Immature natural killer cell (primary cell): ENCODE results near the gene CYTL1. TPM values are rescaled to one million over a fixed set of nuclear protein-coding genes. Genes with fewer than 3 reads are reported as not detected.
"Not testable (repeated sequence)": the region's sequence is repeated elsewhere in the genome, so short reads cannot be mapped to it uniquely, and the experiment has no call there.

ENCODE experiments used
- DNase-seq, 3 donors: peaks; one replicate each; pipeline ENCODE4 v3.0.0; 2022; ENCODE audit warnings: mixed read lengths in 1 of 3
- H3K27ac Mint-ChIP-seq, 6 donors: one replicate each; pipeline ENCODE4 v1.8.0; 2020; ENCODE audit warnings: mixed read lengths in 6 of 6, mild to moderate bottlenecking in 5 of 6, inconsistent platforms in 4 of 6, moderate library complexity in 3 of 6
- H3K27me3 Mint-ChIP-seq, 3 donors: one replicate each; pipeline ENCODE4 v1.8.0; 2020 to 2021; ENCODE audit warnings: low read depth in 3 of 3, mild to moderate bottlenecking in 3 of 3, mixed read lengths in 3 of 3, moderate library complexity in 3 of 3, inconsistent platforms in 1 of 3
- H3K36me3 Mint-ChIP-seq, 3 donors: one replicate each; pipeline ENCODE4 v1.8.0; 2020; ENCODE audit warnings: mixed read lengths in 3 of 3, inconsistent platforms in 2 of 3, mild to moderate bottlenecking in 2 of 3
- H3K4me1 Mint-ChIP-seq, 2 donors: one replicate each; pipeline ENCODE4 v1.8.0; 2020; ENCODE audit warnings: inconsistent platforms in 2 of 2, mild to moderate bottlenecking in 2 of 2, mixed read lengths in 2 of 2, moderate library complexity in 1 of 2
- H3K4me3 Mint-ChIP-seq, 5 donors: one replicate each; pipeline ENCODE4 v1.8.0; 2020; ENCODE audit warnings: mild to moderate bottlenecking in 5 of 5, mixed read lengths in 5 of 5, inconsistent platforms in 3 of 5, moderate library complexity in 3 of 5
- H3K9me3 Mint-ChIP-seq, 6 donors: one replicate each; pipeline ENCODE4 v1.8.0; 2020; ENCODE audit warnings: mild to moderate bottlenecking in 6 of 6, mixed read lengths in 6 of 6, inconsistent platforms in 4 of 6, moderate library complexity in 3 of 6
- polyA plus RNA-seq, 3 donors: library from polyadenylated mRNA; unstranded; fragments of 300-500 nt; fragmentation: Illumina TruSeq; gene quantifications; one replicate each; pipeline ENCODE4 v1.2.3, GENCODE V29; 2021

CYTL1 gene
- polyA plus RNA-seq, 3 donors from 2014 or later, result 0.91 to 13.5 (median 3.4) TPM

DNA sequence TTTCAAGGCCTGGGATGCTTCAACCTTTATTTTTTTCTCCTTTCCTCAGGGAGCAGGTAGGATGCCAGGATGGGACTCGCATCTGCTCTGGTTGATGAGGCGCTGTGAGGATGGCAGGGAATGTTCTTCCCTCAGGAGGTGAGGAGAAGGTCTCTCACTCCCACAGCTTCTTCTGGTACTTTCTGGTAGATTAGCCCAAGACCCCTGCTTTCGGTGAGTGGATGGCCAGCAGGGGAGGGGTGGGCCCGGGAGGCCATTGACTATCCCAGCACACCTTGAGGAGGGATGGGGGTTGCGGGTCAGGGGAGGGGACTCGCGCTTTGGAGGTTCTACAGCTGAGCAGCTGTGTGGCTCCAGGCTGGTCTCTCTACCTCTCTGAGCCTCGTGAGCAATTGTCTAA is 14.8 kb downstream of the CYTL1 start:
- H3K9me3 Mint-ChIP-seq, result peaks cover 0 to 2% (median 0%) of the 10 kb centered on the region in 6 donors
- no peaks in the 10 kb centered on the region for H3K36me3 Mint-ChIP-seq
- H3K4me1 Mint-ChIP-seq, result no peaks in the 10 kb centered on the region
- no peak for DNase-seq
- H3K27me3 Mint-ChIP-seq, result peaks cover 3 to 21% (median 14%) of the 10 kb centered on the region in 3 donors
- no peak overlapping the region for H3K4me3 Mint-ChIP-seq
- H3K27ac Mint-ChIP-seq, result no peak overlapping the region

- H3K27me3 Mint-ChIP-seq, result peaks cover 3 to 15% (median 14%) of the 10 kb centered on the region in 3 donors
- no peaks in the 10 kb centered on the region for H3K36me3 Mint-ChIP-seq
- H3K9me3 Mint-ChIP-seq, result peaks cover 0 to 2% (median 0%) of the 10 kb centered on the region in 6 donors
- DNase-seq, result no peak
- H3K27ac Mint-ChIP-seq, result no peak overlapping the region
- H3K4me1 Mint-ChIP-seq, result no peaks in the 10 kb centered on the region
- H3K4me3 Mint-ChIP-seq, result no peak overlapping the region
Measured at GRCh38 chr4:5003918-5004317, 15.3 kb downstream of the CYTL1 start.

DNA sequence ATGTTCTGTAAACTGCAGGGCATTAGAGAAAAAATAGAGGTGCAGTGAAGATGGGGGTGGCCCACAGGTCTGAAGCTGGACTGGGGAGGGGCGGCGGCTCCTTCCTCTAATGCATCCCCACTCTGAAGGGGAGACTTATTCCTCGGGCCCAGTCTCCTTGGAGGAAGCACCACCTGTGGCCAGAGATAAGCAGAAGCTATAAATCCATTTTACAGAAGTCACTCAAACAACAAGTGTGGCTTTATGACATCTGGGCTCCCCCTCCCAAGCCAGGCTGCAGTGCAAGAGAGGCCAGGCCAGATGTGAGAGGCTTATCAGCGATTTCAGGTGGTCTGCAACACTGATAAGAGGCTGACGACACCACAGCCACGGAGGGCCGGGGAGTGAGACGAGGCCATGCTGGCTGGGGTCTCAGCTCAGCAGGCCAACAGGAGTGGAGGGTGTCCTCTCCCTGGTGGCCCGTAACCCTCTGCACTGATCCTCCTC is 15.8 kb downstream of the CYTL1 start:
- no peak overlapping the region for H3K4me3 Mint-ChIP-seq
- H3K27ac Mint-ChIP-seq, result no peak overlapping the region
- no peaks in the 10 kb centered on the region for H3K4me1 Mint-ChIP-seq
- no peaks in the 10 kb centered on the region for H3K36me3 Mint-ChIP-seq
- no peak for DNase-seq
- H3K9me3 Mint-ChIP-seq, result peaks cover 0 to 2% (median 0%) of the 10 kb centered on the region in 6 donors
- peaks cover 3 to 15% (median 14%) of the 10 kb centered on the region in 3 donors for H3K27me3 Mint-ChIP-seq

DNA sequence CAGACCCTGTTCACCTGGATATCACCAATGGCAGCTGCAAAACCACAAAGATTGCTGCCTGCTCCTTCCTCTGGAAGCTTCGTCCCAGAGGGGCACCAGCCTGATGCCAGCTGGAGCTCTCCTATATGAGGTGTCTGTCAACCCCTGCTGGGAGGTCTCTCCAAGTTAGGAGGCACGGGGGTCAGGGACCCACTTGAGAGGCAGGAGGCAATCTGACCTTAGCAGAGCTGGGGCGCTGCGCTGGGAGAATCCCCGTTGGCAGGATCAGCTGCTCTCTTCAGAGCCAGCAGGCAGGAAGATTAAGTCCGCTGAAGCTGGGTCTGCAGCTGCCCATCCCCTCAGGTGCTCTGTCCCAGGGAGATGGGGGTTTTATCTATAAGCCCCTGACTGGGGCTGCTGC is 17.6 kb downstream of the CYTL1 start:
- H3K36me3 Mint-ChIP-seq, DNase-seq, H3K4me3 Mint-ChIP-seq, H3K27ac Mint-ChIP-seq, H3K9me3 Mint-ChIP-seq, H3K4me1 Mint-ChIP-seq: not testable (repeated sequence)
- H3K27me3 Mint-ChIP-seq, result peaks cover 3 to 16% (median 13%) of the 10 kb centered on the region in 3 donors

- not testable (repeated sequence) for H3K36me3 Mint-ChIP-seq, DNase-seq, H3K9me3 Mint-ChIP-seq, H3K4me1 Mint-ChIP-seq, H3K4me3 Mint-ChIP-seq, H3K27ac Mint-ChIP-seq
- H3K27me3 Mint-ChIP-seq, result peaks cover 0 to 15% (median 4%) of the 10 kb centered on the region in 3 donors
Measured at GRCh38 chr4:4996935-4997334, 22.3 kb downstream of the CYTL1 start.

DNA sequence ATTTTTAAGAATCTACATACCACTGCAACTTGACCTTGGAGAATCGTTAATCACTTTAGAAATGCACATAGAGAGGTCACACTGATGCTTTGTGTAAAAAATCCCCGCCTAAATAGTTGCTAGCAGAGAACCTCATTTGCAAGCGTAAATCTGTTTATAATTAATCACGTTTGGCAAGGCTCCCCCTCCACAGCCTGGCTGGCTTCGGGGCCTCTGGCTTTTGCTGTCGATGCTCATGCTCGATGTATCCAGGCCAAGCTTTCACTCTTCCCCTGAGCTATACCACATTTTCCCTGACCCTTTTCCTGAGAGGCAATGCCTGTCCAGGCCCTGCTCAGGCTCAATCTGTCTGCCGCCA is 23.4 kb downstream of the CYTL1 start:
- no peak overlapping the region for H3K4me3 Mint-ChIP-seq
- H3K36me3 Mint-ChIP-seq, result no peaks in the 10 kb centered on the region
- H3K27me3 Mint-ChIP-seq, result peaks cover 0 to 15% (median 6%) of the 10 kb centered on the region in 3 donors
- H3K4me1 Mint-ChIP-seq, result peaks cover 12 to 15% of the 10 kb centered on the region in 2 donors
- no peak for DNase-seq
- H3K27ac Mint-ChIP-seq, result no peak overlapping the region
- H3K9me3 Mint-ChIP-seq, result no peaks in the 10 kb centered on the region

DNA sequence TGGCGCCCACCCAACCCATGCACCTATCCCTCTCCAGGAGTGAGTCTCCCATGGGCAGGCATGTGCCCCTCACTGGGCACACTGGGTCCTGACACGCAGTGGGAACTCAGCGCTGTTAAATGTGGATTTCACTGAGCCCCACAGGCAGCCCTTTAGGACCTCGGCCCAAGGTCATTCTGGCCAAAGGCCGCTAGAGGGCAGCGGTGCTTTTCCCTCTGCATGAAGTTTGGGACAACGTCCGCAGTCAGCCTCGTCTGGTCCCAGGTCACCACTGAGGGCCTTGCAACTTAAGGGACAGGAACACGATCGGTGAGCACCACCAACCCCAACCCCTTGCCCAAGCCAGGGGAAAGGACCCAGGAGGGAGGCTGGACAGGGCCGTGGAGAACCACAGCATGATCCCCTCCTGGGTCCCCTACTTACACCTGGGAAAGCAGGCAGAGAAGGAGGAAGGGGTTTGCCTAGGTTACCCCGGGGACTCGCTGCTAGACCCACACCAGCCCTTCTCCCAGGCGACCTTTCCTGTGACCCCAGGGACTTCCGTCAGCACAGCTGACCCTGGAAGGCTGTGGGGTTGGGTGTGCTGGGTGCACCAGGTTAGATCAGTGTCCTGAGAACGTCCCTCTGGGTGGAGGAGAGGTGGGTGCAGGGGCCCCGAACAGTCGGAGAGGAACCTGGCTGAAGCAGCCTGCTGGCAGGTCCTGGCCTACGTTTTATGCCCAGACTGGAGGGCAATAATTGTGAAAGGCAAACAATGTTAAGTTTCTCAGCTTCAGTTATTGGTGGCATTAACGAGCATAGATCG is 24.0 kb downstream of the CYTL1 start:
- Mint-ChIP-seq H3K4me3 (no peak overlapping the region), H3K9me3 (no peaks in the 10 kb centered on the region), H3K4me1 (peaks cover 18 to 21% of the 10 kb centered on the region in 2 donors), H3K27me3 (peaks cover 1 to 12% (median 10%) of the 10 kb centered on the region in 3 donors), H3K36me3 (no peaks in the 10 kb centered on the region), H3K27ac (no peak overlapping the region)
- DNase-seq, result peak; percentile 31 to 40 (median 36)

- Mint-ChIP-seq H3K36me3 (no peaks in the 10 kb centered on the region), H3K27ac (peak overlapping the region in 1 of 6 donors; percentile 16), H3K9me3 (no peaks in the 10 kb centered on the region), H3K27me3 (peaks cover 3 to 13% (median 10%) of the 10 kb centered on the region in 3 donors), H3K4me1 (peaks cover 21 to 24% of the 10 kb centered on the region in 2 donors), H3K4me3 (no peak overlapping the region)
- DNase-seq, result no peak
Measured at GRCh38 chr4:4994312-4995097, 24.8 kb downstream of the CYTL1 start.

GRCh38 chr4:4992833-4993232 is 26.4 kb downstream of the CYTL1 start:
- no peaks in the 10 kb centered on the region for H3K9me3 Mint-ChIP-seq
- no peak overlapping the region for H3K4me3 Mint-ChIP-seq
- no peak for DNase-seq
- peak overlapping the region in 1 of 6 donors; percentile 53 for H3K27ac Mint-ChIP-seq
- no peaks in the 10 kb centered on the region for H3K36me3 Mint-ChIP-seq
- peaks cover 3 to 13% (median 10%) of the 10 kb centered on the region in 3 donors for H3K27me3 Mint-ChIP-seq
- peaks cover 21 to 24% of the 10 kb centered on the region in 2 donors for H3K4me1 Mint-ChIP-seq

- peaks cover 3 to 13% (median 9%) of the 10 kb centered on the region in 3 donors for H3K27me3 Mint-ChIP-seq
- H3K4me1 Mint-ChIP-seq, result peaks cover 21 to 24% of the 10 kb centered on the region in 2 donors
- H3K9me3 Mint-ChIP-seq, result no peaks in the 10 kb centered on the region
- no peaks in the 10 kb centered on the region for H3K36me3 Mint-ChIP-seq
- no peak for DNase-seq
- H3K27ac Mint-ChIP-seq, result peak overlapping the region; percentile 79 to 92 (median 90)
- peak overlapping the region; percentile 44 to 76 (median 67) for H3K4me3 Mint-ChIP-seq
Measured at GRCh38 chr4:4991541-4992099, 27.6 kb downstream of the CYTL1 start.

DNA sequence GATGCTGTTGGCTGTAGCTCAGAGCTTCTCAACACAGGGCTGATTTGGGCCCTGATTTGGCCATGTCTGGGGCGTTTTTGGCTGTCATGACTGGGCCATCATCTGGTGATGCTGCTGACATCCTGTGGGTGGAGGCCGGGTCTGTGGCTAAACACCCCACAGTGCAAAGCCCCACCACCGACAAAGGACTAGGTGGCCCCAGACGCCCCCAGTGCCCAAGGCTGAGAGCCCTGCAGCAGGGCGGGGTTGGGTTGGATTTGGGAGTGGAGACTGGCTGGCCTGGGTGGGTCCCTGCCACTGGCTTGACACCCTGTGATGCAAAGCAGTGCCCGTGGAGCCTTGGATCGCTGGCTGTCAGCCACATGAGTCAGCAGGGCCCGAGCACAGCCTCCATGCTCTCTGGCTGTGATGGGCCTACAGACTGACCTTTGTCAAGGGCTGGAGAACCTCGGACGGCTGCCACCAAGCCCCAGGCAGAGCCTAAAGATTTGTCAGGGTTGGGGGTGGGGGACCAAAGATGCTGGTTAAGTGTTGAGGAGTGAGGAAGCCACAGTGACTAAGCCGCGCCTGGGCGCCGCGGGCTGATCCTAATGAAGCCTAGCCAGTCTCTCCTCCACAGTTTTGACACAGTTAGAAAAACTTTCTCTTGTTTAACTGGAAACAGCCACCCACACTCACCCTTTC is 28.3 kb downstream of the CYTL1 start:
- peak; percentile 66 to 75 (median 71) for DNase-seq
- Mint-ChIP-seq H3K27me3 (peaks cover 3 to 11% (median 8%) of the 10 kb centered on the region in 3 donors), H3K9me3 (no peaks in the 10 kb centered on the region), H3K27ac (peak overlapping the region; percentile 79 to 92 (median 90)), H3K4me3 (peak overlapping the region; percentile 44 to 76 (median 67)), H3K4me1 (peaks cover 21 to 24% of the 10 kb centered on the region in 2 donors), H3K36me3 (no peaks in the 10 kb centered on the region)

- DNase-seq, result peak in 1 of 3 donors; percentile 5
- Mint-ChIP-seq H3K4me3 (peak overlapping the region in 4 of 5 donors; percentile 10 to 76 (median 16)), H3K4me1 (peaks cover 21 to 24% of the 10 kb centered on the region in 2 donors), H3K9me3 (no peaks in the 10 kb centered on the region), H3K27me3 (peaks cover 3 to 11% (median 4%) of the 10 kb centered on the region in 3 donors), H3K27ac (peak overlapping the region; percentile 79 to 92 (median 90)), H3K36me3 (no peaks in the 10 kb centered on the region)
Measured at GRCh38 chr4:4990329-4990728, 28.9 kb downstream of the CYTL1 start.

GRCh38 chr4:4989083-4989622 is 30.1 kb downstream of the CYTL1 start:
- Mint-ChIP-seq H3K4me1 (peaks cover 21 to 24% of the 10 kb centered on the region in 2 donors), H3K27ac (peak overlapping the region in 3 of 6 donors; percentile 23 to 64 (median 48)), H3K27me3 (peaks cover 0 to 11% (median 3%) of the 10 kb centered on the region in 3 donors), H3K9me3 (no peaks in the 10 kb centered on the region), H3K4me3 (no peak overlapping the region), H3K36me3 (no peaks in the 10 kb centered on the region)
- DNase-seq, result no peak
